DOHH2 (cell line): ENCODE results near the gene SRGAP3.

ENCODE experiments used
- EZH2phosphoT487 ChIP-seq: fragments of 200-600 bp; sonication (generic); IDR thresholded peaks from 2 replicates; pipeline ENCODE4 v1.6.1; 2017; ENCODE audit warnings: borderline replicate concordance, mild to moderate bottlenecking, antibody characterized with exemption, low read length, moderate library complexity, mixed read lengths
- TF ChIP-seq, protein P1 (sequence below): fragments of 200-600 bp; sonication (generic); IDR thresholded peaks from one replicate; pipeline ENCODE4 v1.5.1; 2014; ENCODE audit warnings: antibody characterized with exemption, mild to moderate bottlenecking, low read depth, low read length; ENCODE audit not compliant: poor library complexity, severe bottlenecking

GRCh38 chr3:9183811-9184460, 65.5 kb downstream of the SRGAP3 start:
- TF ChIP-seq, protein P1, sequence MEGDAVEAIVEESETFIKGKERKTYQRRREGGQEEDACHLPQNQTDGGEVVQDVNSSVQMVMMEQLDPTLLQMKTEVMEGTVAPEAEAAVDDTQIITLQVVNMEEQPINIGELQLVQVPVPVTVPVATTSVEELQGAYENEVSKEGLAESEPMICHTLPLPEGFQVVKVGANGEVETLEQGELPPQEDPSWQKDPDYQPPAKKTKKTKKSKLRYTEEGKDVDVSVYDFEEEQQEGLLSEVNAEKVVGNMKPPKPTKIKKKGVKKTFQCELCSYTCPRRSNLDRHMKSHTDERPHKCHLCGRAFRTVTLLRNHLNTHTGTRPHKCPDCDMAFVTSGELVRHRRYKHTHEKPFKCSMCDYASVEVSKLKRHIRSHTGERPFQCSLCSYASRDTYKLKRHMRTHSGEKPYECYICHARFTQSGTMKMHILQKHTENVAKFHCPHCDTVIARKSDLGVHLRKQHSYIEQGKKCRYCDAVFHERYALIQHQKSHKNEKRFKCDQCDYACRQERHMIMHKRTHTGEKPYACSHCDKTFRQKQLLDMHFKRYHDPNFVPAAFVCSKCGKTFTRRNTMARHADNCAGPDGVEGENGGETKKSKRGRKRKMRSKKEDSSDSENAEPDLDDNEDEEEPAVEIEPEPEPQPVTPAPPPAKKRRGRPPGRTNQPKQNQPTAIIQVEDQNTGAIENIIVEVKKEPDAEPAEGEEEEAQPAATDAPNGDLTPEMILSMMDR = no peak
- TF ChIP-seq EZH2phosphoT487 = no peak
